Stimulated activated CD8-positive, alpha-beta memory T cell treated with anti-CD3 and anti-CD28 coated beads, Interleukin-7, amount 100 ng/mL, for 1 hour (primary cell): ENCODE data around the gene NCAN.
"Not testable (repeated sequence)": the region's sequence is repeated elsewhere in the genome, so short reads cannot be mapped to it uniquely, and the experiment has no call there.

Experiments
- DNase-seq, 2 donors: peaks; one replicate each; pipeline ENCODE4 v3.0.0-alpha.2; 2020; ENCODE audit warnings: low read depth in 2 of 2

NCAN gene

GRCh38 chr19:19211499-19212420, at the start of gene NCAN:
NCAN (plus strand) TSS chr19:19211958; CDS start chr19:19216954, 4,996 bp downstream.
- no peak for DNase-seq

- DNase-seq: no peak
Measured at GRCh38 chr19:19162495-19162894, 49.3 kb upstream of the NCAN start.

GRCh38 chr19:19165396-19165795, 46.4 kb upstream of the NCAN start:
- DNase-seq: no peak

- DNase-seq: no peak
Measured at GRCh38 chr19:19167612-19168011, 44.1 kb upstream of the NCAN start.

GRCh38 chr19:19169236-19170052, 42.3 kb upstream of the NCAN start:
- no peak for DNase-seq

- DNase-seq: peak; percentile 43 to 48
Measured at GRCh38 chr19:19170053-19170872, 41.5 kb upstream of the NCAN start, which contains the start of gene MEF2B. MEF2B (minus strand) TSS chr19:19170263; CDS start chr19:19150735, 19,528 bp downstream.

- no peak for DNase-seq
Measured at GRCh38 chr19:19170873-19171672, 40.7 kb upstream of the NCAN start.

GRCh38 chr19:19171821-19172532, 39.8 kb upstream of the NCAN start:
- no peak for DNase-seq

- not testable (repeated sequence) for DNase-seq
Measured at GRCh38 chr19:19173243-19173642, 38.5 kb upstream of the NCAN start.

- DNase-seq: no peak
Measured at GRCh38 chr19:19176950-19177349, 34.8 kb upstream of the NCAN start.

- no peak for DNase-seq
Measured at GRCh38 chr19:19179548-19180441, 32.0 kb upstream of the NCAN start.

GRCh38 chr19:19181488-19181998, 30.2 kb upstream of the NCAN start:
- DNase-seq: no peak

- peak in 1 of 2 donors; percentile 34 for DNase-seq
Measured at GRCh38 chr19:19185853-19186740, 25.7 kb upstream of the NCAN start.

- no peak for DNase-seq
Measured at GRCh38 chr19:19186742-19187141, 25.0 kb upstream of the NCAN start.

- DNase-seq: no peak
Measured at GRCh38 chr19:19191768-19192077, 20.0 kb upstream of the NCAN start.

- DNase-seq: peak; percentile 97 to 98
Measured at GRCh38 chr19:19192078-19192882, 19.5 kb upstream of the NCAN start, which contains the start of the genes BORCS8 and RFXANK. BORCS8 (minus strand) TSS chr19:19192152; CDS start chr19:19192117, 35 bp downstream. RFXANK (plus strand) TSS chr19:19192258; CDS start chr19:19193947, 1,689 bp downstream.

GRCh38 chr19:19192910-19193423, 18.8 kb upstream of the NCAN start:
- no peak for DNase-seq
